GM18909 (cell line): ENCODE results near the gene PNPT1.
"Not testable (repeated sequence)": the region's sequence is repeated elsewhere in the genome, so short reads cannot be mapped to it uniquely, and the experiment has no call there.

Source experiments
- ATAC-seq: cut with Tn5 transposase; IDR thresholded peaks from one replicate; pipeline ENCODE4 v1.9.1; 2021; ENCODE audit warnings: mild to moderate bottlenecking; ENCODE audit not compliant: unreplicated experiment, poor library complexity

Gene PNPT1

DNA sequence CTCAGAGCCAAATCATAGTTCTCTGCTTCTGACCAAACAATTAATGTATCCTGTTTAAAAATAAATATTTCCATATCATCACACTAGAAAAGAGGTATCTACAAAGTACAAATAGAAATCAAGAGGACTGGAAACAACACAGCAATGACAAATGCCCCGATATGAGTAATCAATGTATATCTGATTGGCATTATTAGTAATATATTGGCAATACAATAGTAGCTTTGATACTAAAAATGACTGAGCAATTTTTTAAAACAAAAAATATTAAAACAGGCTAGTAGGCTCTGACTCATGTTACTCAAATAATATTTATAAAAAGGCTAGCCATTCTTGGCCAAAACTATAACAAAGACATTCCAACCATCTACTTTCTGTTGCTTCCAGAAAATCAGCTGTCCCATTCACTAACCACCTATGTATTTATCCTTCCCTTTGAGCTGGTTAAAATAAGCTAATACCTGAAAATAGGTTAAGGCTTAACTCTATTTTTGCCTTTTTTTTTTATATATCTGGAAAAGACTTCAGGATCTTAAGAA is 89.5 kb downstream of the PNPT1 start:
- no peak for ATAC-seq

DNA sequence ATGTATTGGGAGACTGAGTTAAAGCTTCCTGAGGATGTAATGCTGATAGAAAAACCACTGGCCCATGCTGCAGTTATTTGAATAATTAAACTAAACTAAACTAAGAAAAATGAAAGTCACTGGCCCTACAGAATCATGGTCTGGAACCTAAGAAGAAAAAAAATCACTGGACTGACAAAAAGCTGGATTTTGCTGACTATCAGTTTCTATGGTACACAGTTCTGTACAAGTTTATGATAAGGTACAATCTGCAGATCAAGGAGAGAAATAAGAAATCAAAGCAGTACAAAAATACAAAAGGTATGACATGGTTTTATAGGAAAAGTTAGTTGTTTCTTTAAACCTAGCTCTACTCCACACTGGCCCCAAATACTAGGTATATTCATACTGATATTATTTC is 91.8 kb downstream of the PNPT1 start:
- ATAC-seq: no peak

- ATAC-seq: no peak
Observed at GRCh38 chr2:55598056-55598795, 95.4 kb downstream of the PNPT1 start.

DNA sequence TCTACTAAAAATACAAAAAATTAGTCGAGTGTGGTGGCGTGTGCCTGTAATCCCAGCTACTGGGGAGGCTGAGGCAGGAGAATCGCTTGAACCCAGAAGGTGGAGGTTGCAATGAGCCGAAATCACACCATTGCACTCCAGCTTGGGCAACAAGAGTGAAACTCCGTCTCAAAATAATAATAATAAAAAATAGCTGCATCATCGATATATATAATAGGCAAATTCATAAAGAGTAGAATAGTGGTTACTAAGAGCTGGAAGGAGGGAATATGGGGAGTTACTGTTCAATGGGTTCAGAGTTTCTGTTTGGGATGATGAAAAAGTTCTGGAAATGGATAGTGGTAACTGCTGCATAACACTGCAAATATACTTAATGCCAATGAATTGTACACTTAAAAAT is 96.8 kb downstream of the PNPT1 start:
- not testable (repeated sequence) for ATAC-seq

GRCh38 chr2:55595536-55595935 is 98.1 kb downstream of the PNPT1 start:
- ATAC-seq: no peak

GRCh38 chr2:55592130-55592529 is 101.5 kb downstream of the PNPT1 start:
- ATAC-seq: no peak

GRCh38 chr2:55590810-55591440 is 102.7 kb downstream of the PNPT1 start:
- ATAC-seq: peak; percentile 76

- no peak for ATAC-seq
Observed at GRCh38 chr2:55585451-55586080, 108.1 kb downstream of the PNPT1 start.
